GM19463 (cell line): ENCODE data around the gene CDKN2B.
"Not testable (repeated sequence)": the region's sequence is repeated elsewhere in the genome, so short reads cannot be mapped to it uniquely, and the experiment has no call there.

Experiments used
- ATAC-seq: cut with Tn5 transposase; IDR thresholded peaks from one replicate; pipeline ENCODE4 v1.9.1; 2021; ENCODE audit warnings: mild to moderate bottlenecking, moderate library complexity; ENCODE audit not compliant: unreplicated experiment

CDKN2B gene

GRCh38 chr9:22008717-22009505, at the start of gene CDKN2B:
Gene CDKN2B, minus strand, starts transcription at chr9:22009305. Its CDS starts 352 bp downstream, at chr9:22008953.
- ATAC-seq = peak; percentile 92

- ATAC-seq = not testable (repeated sequence)
These were observed 48.9 kb upstream of the CDKN2B start for GRCh38 chr9:22057972-22058371.

- ATAC-seq = no peak
These were observed 47.3 kb upstream of the CDKN2B start for GRCh38 chr9:22056402-22056801.

GRCh38 chr9:22055090-22055489, 46.0 kb upstream of the CDKN2B start:
- ATAC-seq = no peak

- ATAC-seq = no peak
These were observed 45.4 kb upstream of the CDKN2B start for GRCh38 chr9:22054529-22054928.

GRCh38 chr9:22054076-22054475, 45.0 kb upstream of the CDKN2B start:
- no peak for ATAC-seq

- no peak for ATAC-seq
These were observed 44.1 kb upstream of the CDKN2B start for GRCh38 chr9:22053178-22053577.

- peak; percentile 56 for ATAC-seq
These were observed 43.4 kb upstream of the CDKN2B start for GRCh38 chr9:22052376-22052945.

GRCh38 chr9:22050924-22051323, 41.8 kb upstream of the CDKN2B start:
- peak; percentile 64 for ATAC-seq

- ATAC-seq = no peak
These were observed 40.3 kb upstream of the CDKN2B start for GRCh38 chr9:22049411-22049810.

GRCh38 chr9:22047596-22047995, 38.5 kb upstream of the CDKN2B start:
- no peak for ATAC-seq

GRCh38 chr9:22046243-22046885, 37.3 kb upstream of the CDKN2B start:
- ATAC-seq = no peak

- ATAC-seq = no peak
These were observed 36.3 kb upstream of the CDKN2B start for GRCh38 chr9:22045423-22045822.

GRCh38 chr9:22044583-22044982, 35.5 kb upstream of the CDKN2B start:
- no peak for ATAC-seq

- no peak for ATAC-seq
These were observed 34.8 kb upstream of the CDKN2B start for GRCh38 chr9:22043928-22044327.

GRCh38 chr9:22041775-22042174, 32.7 kb upstream of the CDKN2B start:
- no peak for ATAC-seq

GRCh38 chr9:22041344-22041743, 32.2 kb upstream of the CDKN2B start:
- no peak for ATAC-seq

GRCh38 chr9:22040760-22041159, 31.7 kb upstream of the CDKN2B start:
- no peak for ATAC-seq

GRCh38 chr9:22039258-22039657, 30.2 kb upstream of the CDKN2B start:
- ATAC-seq = no peak

- no peak for ATAC-seq
These were observed 29.0 kb upstream of the CDKN2B start for GRCh38 chr9:22037954-22038690.

- ATAC-seq = no peak
These were observed 27.9 kb upstream of the CDKN2B start for GRCh38 chr9:22036866-22037626.
